ENCODE measurements around the gene SZT2.
A peak's percentile ranks its signal among the peaks of the same experiment; 100 is the strongest.
"Not testable (repeated sequence)": the region's sequence is repeated elsewhere in the genome, so short reads cannot be mapped to it uniquely, and the experiment has no call there.

The SZT2 gene

GRCh38 chr1:43392702-43393101 is 3.0 kb downstream of the SZT2 start:
- no peak for DNase-seq

- DNase-seq = no peak
These were observed 5.8 kb downstream of the SZT2 start for GRCh38 chr1:43395523-43395922.

GRCh38 chr1:43396059-43396458 is 6.4 kb downstream of the SZT2 start:
- no peak for DNase-seq

- DNase-seq = no peak
These were observed 8.5 kb downstream of the SZT2 start for GRCh38 chr1:43398227-43398626.

GRCh38 chr1:43400441-43400840 is 10.7 kb downstream of the SZT2 start:
- not testable (repeated sequence) for DNase-seq

GRCh38 chr1:43402089-43402865 is 12.6 kb downstream of the SZT2 start:
- DNase-seq = no peak

- DNase-seq = no peak
These were observed 14.7 kb downstream of the SZT2 start for GRCh38 chr1:43404353-43404752.

GRCh38 chr1:43405219-43405875 is 15.6 kb downstream of the SZT2 start:
- DNase-seq = no peak

GRCh38 chr1:43405876-43406234 is 16.2 kb downstream of the SZT2 start:
- no peak for DNase-seq

GRCh38 chr1:43410571-43410970 is 20.9 kb downstream of the SZT2 start:
- no peak for DNase-seq

- DNase-seq = not testable (repeated sequence)
These were observed 23.7 kb downstream of the SZT2 start for GRCh38 chr1:43413426-43413825.

- DNase-seq = peak; percentile 65
These were observed 25.0 kb downstream of the SZT2 start for GRCh38 chr1:43414634-43415223.

- no peak for DNase-seq
These were observed 26.2 kb downstream of the SZT2 start for GRCh38 chr1:43415901-43416300.

- no peak for DNase-seq
These were observed 29.2 kb downstream of the SZT2 start for GRCh38 chr1:43418858-43419257.

- no peak for DNase-seq
These were observed 30.1 kb downstream of the SZT2 start for GRCh38 chr1:43419627-43420425.

GRCh38 chr1:43420874-43421273 is 31.2 kb downstream of the SZT2 start:
- DNase-seq = no peak

- no peak for DNase-seq
These were observed 31.7 kb downstream of the SZT2 start for GRCh38 chr1:43421396-43421795.

GRCh38 chr1:43421976-43422750 is 32.5 kb downstream of the SZT2 start:
- DNase-seq = no peak

- DNase-seq = no peak
These were observed 33.4 kb downstream of the SZT2 start for GRCh38 chr1:43422995-43423671.

GRCh38 chr1:43423672-43424550 is 34.2 kb downstream of the SZT2 start:
- DNase-seq = no peak

- DNase-seq = no peak
These were observed 35.3 kb downstream of the SZT2 start for GRCh38 chr1:43425045-43425444.
